ENCODE results near the gene LMF1.

DNA sequence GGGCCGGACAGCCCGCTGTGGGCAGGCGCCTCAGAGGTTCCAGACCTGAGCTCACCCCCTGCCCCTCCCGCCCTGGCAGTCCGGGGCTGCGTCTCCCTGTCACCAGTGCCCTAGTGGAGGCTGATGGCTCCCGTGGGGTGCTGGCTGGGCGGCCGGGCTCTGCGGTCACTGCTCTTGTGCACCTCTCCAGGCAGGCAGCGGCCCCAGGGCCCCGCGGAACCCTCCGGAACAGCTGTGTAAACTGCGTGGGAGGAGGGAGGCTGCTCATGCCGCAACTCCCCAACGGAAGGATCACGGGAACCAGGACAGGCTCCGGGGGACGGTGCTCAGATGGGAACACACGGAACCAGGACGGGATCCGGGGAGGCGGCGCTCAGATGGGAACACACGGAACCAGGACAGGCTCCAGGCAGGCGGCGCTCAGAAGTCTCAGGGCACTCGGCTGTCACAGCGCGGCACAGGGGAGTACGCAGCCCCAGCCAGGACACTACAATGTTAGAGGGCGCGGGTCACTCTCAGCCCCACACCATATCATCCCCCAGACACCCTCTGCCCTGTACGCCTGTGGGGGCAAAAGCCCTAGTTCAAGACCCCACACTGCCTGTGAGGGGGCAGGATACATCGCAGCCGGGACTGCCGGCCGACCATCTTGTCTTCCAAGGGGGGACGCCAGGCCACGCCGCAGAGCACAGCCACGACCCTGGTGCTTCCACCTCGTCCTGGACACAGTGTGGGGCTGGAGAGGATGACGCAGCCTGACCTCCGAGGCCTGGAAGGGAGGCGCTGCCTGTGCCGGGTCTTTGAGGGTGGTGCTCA lies 96.2 kb downstream of the LMF1 start:
- TF ChIP-seq CTCF (IDR thresholded peaks at IDR 0.05; ENCODE audit: low read depth, low read length) (no peak), POLR2A (IDR thresholded peaks at IDR 0.05; ENCODE audit: extremely low read depth, insufficient read length) (no peak)
